ENCODE results near the gene ABI3BP.
A peak's percentile ranks its signal among the peaks of the same experiment; 100 is the strongest.

ABI3BP gene

GRCh38 chr3:100732435-100732834 is 260.8 kb downstream of the ABI3BP start:
- DNase-seq (ENCODE audit: low read depth, low spot score) = no peak

- no peak for DNase-seq (ENCODE audit: low read depth, low spot score)
These were observed 262.7 kb downstream of the ABI3BP start for GRCh38 chr3:100730524-100730923.

- DNase-seq (ENCODE audit: low read depth, low spot score) = no peak
These were observed 266.5 kb downstream of the ABI3BP start for GRCh38 chr3:100726706-100727105.

GRCh38 chr3:100725935-100726513 is 267.2 kb downstream of the ABI3BP start:
- no peak for DNase-seq (ENCODE audit: low read depth, low spot score)

- DNase-seq (ENCODE audit: low read depth, low spot score) = no peak
These were observed 272.8 kb downstream of the ABI3BP start for GRCh38 chr3:100720426-100720825.

- no peak for DNase-seq (ENCODE audit: low read depth, low spot score)
These were observed 274.1 kb downstream of the ABI3BP start for GRCh38 chr3:100719136-100719535.

- no peak for DNase-seq (ENCODE audit: low read depth, low spot score)
These were observed 275.4 kb downstream of the ABI3BP start for GRCh38 chr3:100717637-100718487.

GRCh38 chr3:100717063-100717462 is 276.2 kb downstream of the ABI3BP start:
- no peak for DNase-seq (ENCODE audit: low read depth, low spot score)

- DNase-seq (ENCODE audit: low read depth, low spot score) = no peak
These were observed 278.0 kb downstream of the ABI3BP start for GRCh38 chr3:100715176-100715575.

- peak; percentile 35 for DNase-seq (ENCODE audit: low read depth, low spot score)
These were observed 282.8 kb downstream of the ABI3BP start for GRCh38 chr3:100710261-100710968.

GRCh38 chr3:100709842-100710260 is 283.4 kb downstream of the ABI3BP start:
- no peak for DNase-seq (ENCODE audit: low read depth, low spot score)

GRCh38 chr3:100708989-100709841 is 284.0 kb downstream of the ABI3BP start, which contains the start of gene TFG:
TFG (plus strand) TSS chr3:100709494; CDS start chr3:100713686, 4,192 bp downstream.
- DNase-seq (ENCODE audit: low read depth, low spot score) = peak; percentile 93

GRCh38 chr3:100708644-100708988 is 284.6 kb downstream of the ABI3BP start:
- DNase-seq (ENCODE audit: low read depth, low spot score) = no peak

- no peak for DNase-seq (ENCODE audit: low read depth, low spot score)
These were observed 286.9 kb downstream of the ABI3BP start for GRCh38 chr3:100706365-100706764.

- DNase-seq (ENCODE audit: low read depth, low spot score) = no peak
These were observed 289.4 kb downstream of the ABI3BP start for GRCh38 chr3:100703865-100704264.

- DNase-seq (ENCODE audit: low read depth, low spot score) = no peak
These were observed 290.3 kb downstream of the ABI3BP start for GRCh38 chr3:100702980-100703345.

- no peak for DNase-seq (ENCODE audit: low read depth, low spot score)
These were observed 290.9 kb downstream of the ABI3BP start for GRCh38 chr3:100702082-100702979.

GRCh38 chr3:100700708-100701107 is 292.5 kb downstream of the ABI3BP start:
- DNase-seq (ENCODE audit: low read depth, low spot score) = no peak
